Erythroblast (primary cell): ENCODE data around the gene RILPL1.
"Not testable (repeated sequence)": the region's sequence is repeated elsewhere in the genome, so short reads cannot be mapped to it uniquely, and the experiment has no call there.

Source experiments
- DNase-seq, 2 experiments: peaks; one replicate each; lab custom pipeline; 2025; lab: John Stamatoyannopoulos, UW
- GATA1 ChIP-seq: IDR thresholded peaks from 2 replicates; pipeline ENCODE4 v1.6.1; 2011; ENCODE audit warnings: low read depth, mild to moderate bottlenecking, control low read depth, low read length, moderate library complexity
- POLR2A ChIP-seq: IDR thresholded peaks from 2 replicates; pipeline ENCODE4 v1.6.1; 2011; ENCODE audit warnings: mild to moderate bottlenecking, low read length

RILPL1 gene

DNA sequence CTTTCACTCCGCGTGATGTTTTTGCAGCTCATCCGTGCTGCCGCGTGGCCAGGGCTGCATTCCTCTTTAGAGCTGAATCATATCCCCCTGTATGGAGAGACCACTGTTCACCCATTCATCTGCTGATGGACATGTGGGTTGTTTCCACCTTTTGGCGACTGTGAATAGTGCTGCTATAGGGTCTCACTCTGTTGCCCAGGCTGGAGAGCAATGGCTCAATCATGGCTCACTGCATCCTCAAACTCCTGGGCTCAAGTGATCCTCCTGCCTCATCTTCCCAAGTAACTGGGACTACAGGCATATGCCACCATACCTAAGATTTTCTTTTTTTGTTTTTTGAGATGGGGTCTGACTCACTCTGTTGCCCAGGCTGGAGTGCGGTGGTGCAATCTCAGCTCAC is 36.5 kb downstream of the RILPL1 start:
- TF ChIP-seq GATA1, result no peak
- no peak for TF ChIP-seq POLR2A
- DNase-seq, result no peak

DNA sequence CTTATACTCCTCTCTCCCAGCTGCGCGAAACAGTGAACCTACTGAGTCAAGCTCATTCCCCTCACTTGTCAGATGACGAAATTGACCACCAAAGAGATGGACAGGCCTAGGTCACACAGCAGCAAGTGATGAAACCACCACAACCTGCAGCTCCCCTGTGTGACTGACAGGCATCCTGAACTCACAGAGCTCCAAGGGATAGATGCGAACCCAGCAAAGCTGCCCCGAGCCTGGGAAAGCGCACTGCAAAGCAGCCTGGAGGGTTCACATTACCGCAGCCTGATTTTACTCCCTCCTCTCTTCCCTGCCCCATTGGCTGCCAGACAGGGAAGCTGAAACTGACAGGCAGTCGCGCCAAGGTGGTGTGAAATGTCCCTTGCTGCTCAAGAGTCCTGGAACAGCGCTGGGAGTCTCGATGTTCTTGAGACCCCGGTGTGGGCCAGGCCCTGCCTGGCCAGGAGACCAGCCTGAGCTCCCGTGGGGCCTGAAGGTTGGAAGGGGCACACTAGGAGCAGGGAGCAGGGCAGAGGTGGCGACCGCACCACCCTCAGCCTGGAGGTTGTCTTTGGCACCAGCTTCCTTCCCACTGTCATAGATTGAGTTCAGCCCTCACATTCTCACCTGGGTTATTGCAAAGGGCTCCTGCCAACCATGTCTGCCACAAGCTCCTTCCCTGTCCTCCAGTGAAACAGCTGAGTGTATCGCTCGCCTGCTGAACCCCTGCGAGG is 39.2 kb downstream of the RILPL1 start:
- TF ChIP-seq GATA1 (no peak), POLR2A (no peak)
- DNase-seq, result no peak

DNA sequence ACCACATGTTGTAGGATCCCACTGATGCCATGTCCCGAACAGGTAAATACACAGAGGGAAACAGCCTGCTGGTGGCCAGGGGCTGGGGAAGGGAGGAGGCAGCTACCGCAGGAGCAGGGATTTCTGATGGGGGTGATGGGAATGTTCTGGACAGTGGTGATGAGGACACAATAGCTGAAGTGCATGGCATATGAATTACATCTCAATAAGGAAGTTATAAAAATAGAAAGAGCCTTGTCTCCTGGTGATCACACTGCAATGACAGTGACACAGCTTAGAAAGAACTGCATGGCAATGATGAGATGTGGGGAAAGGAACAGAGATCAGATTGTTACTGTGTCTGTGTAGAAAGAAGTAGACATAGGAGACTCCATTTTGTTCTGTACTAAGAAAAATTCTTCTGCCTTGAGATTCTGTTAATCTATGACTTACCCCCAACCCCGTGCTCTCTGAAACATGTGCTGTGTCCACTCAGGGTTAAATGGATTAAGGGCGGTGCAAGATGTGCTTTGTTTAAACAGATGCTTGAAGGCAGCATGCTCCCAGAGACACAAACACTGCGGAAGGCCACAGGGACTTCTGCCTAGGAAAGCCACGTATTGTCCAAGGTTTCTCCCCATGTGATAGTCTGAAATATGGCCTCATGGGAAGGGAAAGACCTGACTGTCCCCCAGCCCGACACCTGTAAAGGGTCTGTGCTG is 41.0 kb downstream of the RILPL1 start:
- not testable (repeated sequence) for DNase-seq

DNA sequence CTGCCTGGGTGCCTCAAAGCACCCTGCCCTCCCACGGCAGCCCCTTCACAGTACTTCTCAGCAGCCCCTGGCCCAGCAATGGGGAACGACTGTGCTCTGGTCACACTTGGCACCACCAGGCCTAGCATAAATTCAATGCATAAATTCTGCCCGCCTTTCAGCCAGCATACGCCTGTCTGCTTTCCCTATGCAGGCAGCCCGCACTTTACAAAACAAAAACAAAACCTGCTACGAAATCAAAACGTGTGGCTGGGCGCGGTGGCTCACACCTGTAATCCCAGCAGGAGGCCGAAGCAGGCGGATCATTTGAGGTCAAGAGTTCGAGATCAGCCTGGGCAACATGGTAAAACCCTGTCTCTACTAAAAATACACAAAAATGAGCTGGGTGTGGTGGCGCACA is 42.0 kb downstream of the RILPL1 start:
- DNase-seq, result no peak
- no peak for TF ChIP-seq GATA1
- TF ChIP-seq POLR2A, result no peak

DNA sequence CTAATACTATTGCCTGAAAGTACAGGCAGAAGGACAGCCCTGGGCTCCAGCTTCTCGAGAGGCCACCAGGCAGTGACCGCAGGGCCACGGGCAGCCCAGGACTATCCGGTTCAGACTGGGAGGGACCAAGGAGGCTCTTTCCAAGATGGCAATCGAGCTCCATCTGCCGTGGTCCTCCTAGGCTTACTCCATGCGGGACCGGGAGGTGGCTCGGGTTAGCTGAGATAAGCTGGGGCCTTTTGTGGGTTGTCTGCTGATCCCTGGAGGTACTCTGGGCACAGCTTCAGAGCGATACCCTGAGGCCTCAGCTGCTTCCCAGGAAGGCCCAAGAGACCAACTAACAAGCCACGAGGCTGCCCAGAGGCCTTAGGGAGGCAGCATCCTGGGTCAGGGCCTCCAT is 42.5 kb downstream of the RILPL1 start:
- DNase-seq, result no peak
- TF ChIP-seq GATA1 (no peak), POLR2A (no peak)

DNA sequence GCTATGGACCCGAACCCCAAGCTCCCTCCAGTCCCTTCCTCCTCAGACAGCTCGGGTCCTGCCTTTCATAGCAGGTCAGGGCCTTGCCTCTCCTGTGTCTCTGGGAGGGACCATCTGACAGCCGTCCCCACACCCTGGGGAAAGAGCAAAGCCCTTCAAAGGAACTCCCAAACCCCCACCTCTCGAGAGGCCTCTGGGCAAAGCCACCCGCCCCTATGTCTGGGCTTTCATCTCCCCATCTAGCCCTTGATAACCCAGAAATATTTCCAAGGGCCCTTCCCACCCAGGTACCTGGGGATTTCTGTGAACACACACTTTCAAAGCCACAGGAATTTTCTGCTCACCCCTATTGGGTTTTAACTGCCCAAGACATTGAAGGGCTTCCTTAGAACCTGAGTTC is 43.4 kb downstream of the RILPL1 start:
- no peak for DNase-seq
- TF ChIP-seq GATA1 (no peak), POLR2A (no peak)

DNA sequence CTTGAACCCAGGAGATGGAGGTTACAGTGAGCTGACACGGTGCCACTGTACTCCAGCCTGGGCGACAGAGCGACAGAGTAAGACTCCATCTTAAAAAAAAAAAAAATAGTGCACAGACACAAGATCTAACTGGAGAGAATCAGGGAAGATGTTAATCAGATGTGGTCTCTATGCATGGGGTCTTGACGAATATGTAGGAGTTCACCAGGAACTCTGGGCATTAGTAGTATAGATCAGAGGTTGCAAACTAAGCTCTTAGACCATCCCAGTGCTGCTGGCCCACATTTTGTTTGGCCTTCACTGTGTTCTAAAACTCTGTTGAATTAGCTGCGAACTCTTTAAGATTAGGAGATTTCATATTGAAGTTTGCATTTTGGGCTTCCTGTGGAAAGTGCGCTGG is 43.9 kb downstream of the RILPL1 start:
- TF ChIP-seq POLR2A (no peak), GATA1 (no peak)
- DNase-seq, result no peak

DNA sequence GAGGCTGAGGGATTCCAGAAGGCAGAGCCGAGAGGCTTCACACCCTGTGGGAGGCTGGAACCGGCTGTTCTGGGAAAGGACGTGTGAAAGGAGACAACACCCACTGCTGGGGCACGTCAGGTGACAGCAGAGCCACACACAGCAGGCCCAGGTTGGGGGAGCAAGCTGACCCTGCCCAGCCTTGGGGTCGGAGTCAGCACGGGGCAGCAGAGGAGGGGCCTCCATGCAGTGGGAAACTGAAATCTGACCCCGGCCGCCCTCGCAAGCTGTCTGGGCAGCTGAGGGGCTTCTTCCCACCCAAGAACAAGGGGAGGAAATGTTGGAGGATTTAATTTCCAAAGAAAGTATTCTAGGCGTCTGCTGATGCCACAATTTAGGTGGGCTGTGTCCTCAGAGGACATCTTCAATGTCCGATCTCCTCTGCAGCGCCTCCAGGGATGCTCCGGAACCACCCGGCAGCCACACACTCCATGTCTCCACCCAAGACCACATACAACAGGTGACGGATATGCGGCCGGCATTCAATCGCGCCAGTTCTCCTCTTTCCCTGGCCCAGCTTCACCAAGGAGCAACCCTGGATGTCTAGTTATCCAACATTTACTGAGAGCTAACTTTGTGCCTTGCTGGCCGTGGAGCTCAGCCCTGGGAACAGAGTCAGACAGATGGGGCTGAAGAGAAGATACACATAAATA is 44.8 kb downstream of the RILPL1 start:
- DNase-seq, result no peak

DNA sequence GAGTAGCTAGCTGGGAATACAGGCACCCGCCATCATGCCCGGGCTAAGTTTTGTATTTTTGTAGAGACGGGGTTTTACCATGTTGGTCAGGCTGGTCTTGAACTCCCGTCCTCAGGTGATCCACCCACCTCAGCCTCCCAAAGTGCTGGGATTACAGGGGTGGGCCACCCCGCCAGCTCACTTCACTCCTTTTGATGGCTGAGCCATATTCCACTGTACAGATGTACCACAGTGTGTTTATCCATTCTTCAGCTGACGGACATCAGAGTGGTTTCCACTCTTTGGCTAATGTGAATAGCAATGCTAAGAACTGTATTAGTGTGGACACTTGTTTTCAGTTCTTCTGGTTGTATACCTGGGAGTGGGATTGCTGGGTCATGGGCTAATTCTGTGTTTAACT is 46.1 kb downstream of the RILPL1 start:
- no peak for DNase-seq
- TF ChIP-seq GATA1 (no peak), POLR2A (no peak)

More for the DNA sequence above, 44.8 kb downstream of the RILPL1 start:
- TF ChIP-seq POLR2A (no peak), GATA1 (no peak)

DNA sequence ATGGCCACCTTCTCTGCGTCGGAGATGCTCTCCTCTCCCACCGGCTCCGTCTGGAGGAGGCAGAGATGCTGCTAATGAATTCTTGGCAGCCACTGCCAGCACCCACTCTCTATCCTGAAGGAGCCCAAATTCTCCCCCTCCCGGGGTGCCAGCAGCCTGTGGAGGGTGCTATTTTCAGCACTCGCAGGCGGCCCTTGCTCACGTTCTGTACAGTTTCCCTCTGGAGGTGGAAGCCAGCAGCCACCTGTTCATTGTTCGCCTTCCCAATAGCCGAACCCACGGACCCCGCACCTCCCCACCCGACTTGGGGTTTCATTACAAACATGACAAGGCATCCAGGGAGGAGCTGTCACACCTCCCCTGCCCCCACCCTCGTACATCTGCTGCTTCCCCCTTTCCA is 47.8 kb downstream of the RILPL1 start:
- TF ChIP-seq POLR2A (no peak), GATA1 (no peak)

DNA sequence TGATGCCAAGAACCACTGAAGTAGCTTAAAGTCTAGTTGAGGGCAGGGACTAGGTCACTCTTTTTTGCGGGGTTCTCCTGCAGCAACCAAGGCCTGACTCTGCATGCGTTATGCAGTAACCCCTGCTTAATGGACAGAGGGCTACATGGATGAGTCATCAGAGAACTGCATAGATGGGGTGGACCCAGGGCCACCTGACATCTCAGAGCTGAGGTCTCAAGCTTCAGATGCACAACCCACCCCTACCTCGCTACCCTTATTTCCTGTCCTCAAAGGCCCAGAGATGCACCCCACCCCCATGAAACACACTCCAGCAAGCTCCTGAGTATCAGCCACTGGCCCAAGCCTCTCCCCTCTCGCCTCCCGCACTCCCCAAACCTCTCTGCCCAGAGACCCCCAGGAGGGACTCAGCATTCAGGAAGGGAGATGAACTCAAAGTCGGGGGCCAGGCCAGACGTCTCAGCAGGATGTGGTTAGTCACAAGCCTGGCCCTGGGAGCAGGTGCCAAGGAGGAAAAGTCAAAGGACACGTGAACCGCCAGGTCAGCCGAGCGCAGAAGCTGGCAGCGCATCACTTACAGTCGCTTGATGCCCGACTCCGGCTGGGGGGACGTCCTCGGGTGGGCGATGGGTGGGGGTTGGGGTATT is 49.8 kb downstream of the RILPL1 start:
- no peak for DNase-seq
- TF ChIP-seq GATA1 (no peak), POLR2A (no peak)

More for the DNA sequence above, 47.8 kb downstream of the RILPL1 start:
- no peak for DNase-seq

DNA sequence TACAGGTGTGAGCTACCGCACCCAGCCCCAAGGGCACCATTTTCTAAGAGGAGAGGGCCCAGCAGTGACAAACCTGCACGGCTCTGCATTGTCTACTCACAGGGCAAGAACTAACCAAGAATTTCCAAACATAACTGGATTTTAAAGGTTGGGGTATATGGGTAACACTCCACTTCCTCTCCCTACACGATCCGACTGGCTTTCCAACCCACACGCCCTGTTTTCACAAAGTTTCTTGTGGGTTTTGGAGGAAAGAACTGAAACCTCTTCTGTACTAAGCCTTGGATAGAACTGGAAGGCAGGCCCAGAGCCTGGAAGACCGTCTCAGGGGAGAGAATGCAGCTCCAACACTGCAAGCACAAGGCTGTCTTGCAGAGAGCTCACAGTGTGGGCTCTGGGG is 50.6 kb downstream of the RILPL1 start:
- no peak for DNase-seq
- TF ChIP-seq GATA1 (no peak), POLR2A (no peak)

DNA sequence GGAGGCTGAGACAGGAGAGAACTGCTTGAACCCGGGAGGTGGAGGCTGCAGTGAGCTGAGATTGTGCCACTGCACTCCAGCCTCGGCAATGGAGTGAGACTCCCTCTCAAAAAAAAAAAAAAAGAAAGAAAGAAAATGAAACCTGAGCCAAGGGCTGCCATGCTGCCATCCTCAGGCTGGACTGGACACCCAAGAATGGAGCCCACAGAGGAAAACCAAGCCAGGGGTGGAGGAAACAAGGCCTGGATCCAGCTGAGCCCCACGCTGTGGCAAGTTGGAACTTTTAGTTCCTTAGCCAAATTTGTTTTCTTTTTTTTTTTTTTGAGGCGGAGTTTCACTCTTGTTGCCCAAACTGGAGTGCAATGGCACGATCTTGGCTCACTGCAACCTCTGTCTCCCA is 52.3 kb downstream of the RILPL1 start:
- DNase-seq, result not testable (repeated sequence)
